GM12872 (cell line): Measurements from ENCODE around the gene KCTD14.

ENCODE experiments used
- CTCF ChIP-seq: IDR thresholded peaks from 3 replicates; pipeline ENCODE4 v1.5.1; 2011; ENCODE audit warnings: low read depth, mild to moderate bottlenecking, low read length, moderate library complexity; ENCODE audit not compliant: insufficient read depth

The KCTD14 gene

GRCh38 chr11:77994434-77995362 lies 28.4 kb downstream of the KCTD14 start, which contains the start of gene INTS4:
INTS4 (minus strand) TSS chr11:77994668; CDS start chr11:77994643, 25 bp downstream.
- 0 out of 3 replicates have a peak, but pooled peaks have one; percentile 3 for TF ChIP-seq CTCF

- no peak for TF ChIP-seq CTCF
Observed at GRCh38 chr11:77993902-77994301, 29.2 kb downstream of the KCTD14 start.

- TF ChIP-seq CTCF, result no peak
Observed at GRCh38 chr11:77990981-77991380, 32.1 kb downstream of the KCTD14 start.

- TF ChIP-seq CTCF, result no peak
Observed at GRCh38 chr11:77981346-77981947, 41.6 kb downstream of the KCTD14 start.

GRCh38 chr11:77968337-77968736 lies 54.7 kb downstream of the KCTD14 start:
- no peak for TF ChIP-seq CTCF

GRCh38 chr11:77967753-77968152 lies 55.3 kb downstream of the KCTD14 start:
- no peak for TF ChIP-seq CTCF

- TF ChIP-seq CTCF, result no peak
Observed at GRCh38 chr11:77967121-77967520, 56.0 kb downstream of the KCTD14 start.
